ENCODE results near the gene BGLAP.

- TF ChIP-seq CTCF (IDR thresholded peaks at IDR 0.05) (no peak), POLR2A (IDR thresholded peaks at IDR 0.05) (no peak)
Observed at GRCh38 chr1:156286061-156286460, 44.1 kb downstream of the BGLAP start.

Measured in uterus (tissue), 2 donors.